ENCODE measurements around the gene COQ8A.

The COQ8A gene

GRCh38 chr1:226979517-226980121, 39.5 kb downstream of the COQ8A start:
- H3K4me3 ChIP-seq (ENCODE audit: low read depth in 1 of 2, low read length in 2 of 2): no peak overlapping the region
- ATAC-seq (ENCODE audit: insufficient read depth, low read depth): no peak
- H2AFZ ChIP-seq (ENCODE audit: low read depth, low read length): no peak overlapping the region
- H3K36me3 ChIP-seq (ENCODE audit: insufficient read depth, low read length): peaks cover 24% of the 10 kb centered on the region
- no peak overlapping the region for H3K4me2 ChIP-seq (ENCODE audit: insufficient read depth, low read length)
- no peaks in the 10 kb centered on the region for H3K4me1 ChIP-seq (ENCODE audit: insufficient read depth, low read length)
- H3K27me3 ChIP-seq (ENCODE audit: insufficient read depth, low read length, poor library complexity): no peaks in the 10 kb centered on the region
- H3K9ac ChIP-seq (ENCODE audit: low read depth, low read length): no peak overlapping the region
- H3K79me2 ChIP-seq (ENCODE audit: insufficient read depth, low read length): no peaks in the 10 kb centered on the region
- H3K9me3 ChIP-seq (ENCODE audit: insufficient read depth, low read length, severe bottlenecking): no peaks in the 10 kb centered on the region
- no peak for DNase-seq
- H4K20me1 ChIP-seq (ENCODE audit: insufficient read depth, low read length): no peaks in the 10 kb centered on the region
- no peak for TF ChIP-seq EZH2 (IDR thresholded peaks at IDR 0.05; ENCODE audit: borderline replicate concordance, low read depth, low read length, severe bottlenecking)
- TF ChIP-seq, protein P1, sequence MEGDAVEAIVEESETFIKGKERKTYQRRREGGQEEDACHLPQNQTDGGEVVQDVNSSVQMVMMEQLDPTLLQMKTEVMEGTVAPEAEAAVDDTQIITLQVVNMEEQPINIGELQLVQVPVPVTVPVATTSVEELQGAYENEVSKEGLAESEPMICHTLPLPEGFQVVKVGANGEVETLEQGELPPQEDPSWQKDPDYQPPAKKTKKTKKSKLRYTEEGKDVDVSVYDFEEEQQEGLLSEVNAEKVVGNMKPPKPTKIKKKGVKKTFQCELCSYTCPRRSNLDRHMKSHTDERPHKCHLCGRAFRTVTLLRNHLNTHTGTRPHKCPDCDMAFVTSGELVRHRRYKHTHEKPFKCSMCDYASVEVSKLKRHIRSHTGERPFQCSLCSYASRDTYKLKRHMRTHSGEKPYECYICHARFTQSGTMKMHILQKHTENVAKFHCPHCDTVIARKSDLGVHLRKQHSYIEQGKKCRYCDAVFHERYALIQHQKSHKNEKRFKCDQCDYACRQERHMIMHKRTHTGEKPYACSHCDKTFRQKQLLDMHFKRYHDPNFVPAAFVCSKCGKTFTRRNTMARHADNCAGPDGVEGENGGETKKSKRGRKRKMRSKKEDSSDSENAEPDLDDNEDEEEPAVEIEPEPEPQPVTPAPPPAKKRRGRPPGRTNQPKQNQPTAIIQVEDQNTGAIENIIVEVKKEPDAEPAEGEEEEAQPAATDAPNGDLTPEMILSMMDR (IDR thresholded peaks at IDR 0.05; ENCODE audit: borderline replicate concordance, extremely low read depth, low read length, poor library complexity, severe bottlenecking): no peak
- H3K27ac ChIP-seq (ENCODE audit: low read length): no peak overlapping the region

DNA sequence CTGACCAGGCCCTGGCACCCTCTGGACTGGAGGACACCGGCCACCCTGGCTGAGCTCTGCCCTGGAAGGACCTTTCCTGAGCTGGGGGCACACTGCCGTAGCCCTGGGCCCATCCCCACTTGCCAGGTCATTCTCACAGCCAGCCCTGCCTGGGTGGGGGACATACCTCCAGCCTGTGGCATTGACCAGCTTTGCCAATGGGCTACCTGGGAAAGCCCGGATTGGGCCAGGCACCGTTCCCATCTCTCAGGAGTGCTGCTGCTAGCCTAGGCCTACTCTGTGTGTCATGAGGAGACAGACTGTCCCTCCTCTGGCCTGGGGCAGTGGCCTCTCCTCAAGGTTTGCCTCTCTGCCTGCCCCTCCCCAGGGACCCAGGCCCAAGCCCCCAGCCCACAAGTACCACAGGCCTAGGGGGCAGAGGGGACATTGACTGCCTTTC, 40.0 kb downstream of the COQ8A start:
- H3K4me1 ChIP-seq (ENCODE audit: insufficient read depth, low read length): no peaks in the 10 kb centered on the region
- H3K9ac ChIP-seq (ENCODE audit: low read depth, low read length): no peak overlapping the region
- peaks cover 26% of the 10 kb centered on the region for H3K36me3 ChIP-seq (ENCODE audit: insufficient read depth, low read length)
- H3K4me3 ChIP-seq (ENCODE audit: low read depth in 1 of 2, low read length in 2 of 2): no peak overlapping the region
- TF ChIP-seq EZH2 (IDR thresholded peaks at IDR 0.05; ENCODE audit: borderline replicate concordance, low read depth, low read length, severe bottlenecking): no peak
- TF ChIP-seq, protein P1 (IDR thresholded peaks at IDR 0.05; ENCODE audit: borderline replicate concordance, extremely low read depth, low read length, poor library complexity, severe bottlenecking): no peak
- no peaks in the 10 kb centered on the region for H3K79me2 ChIP-seq (ENCODE audit: insufficient read depth, low read length)
- DNase-seq (no peak), ATAC-seq (ENCODE audit: insufficient read depth, low read depth) (no peak)
- no peak overlapping the region for H2AFZ ChIP-seq (ENCODE audit: low read depth, low read length)
- no peaks in the 10 kb centered on the region for H3K27me3 ChIP-seq (ENCODE audit: insufficient read depth, low read length, poor library complexity)
- no peak overlapping the region for H3K4me2 ChIP-seq (ENCODE audit: insufficient read depth, low read length)
- no peaks in the 10 kb centered on the region for H4K20me1 ChIP-seq (ENCODE audit: insufficient read depth, low read length)
- H3K27ac ChIP-seq (ENCODE audit: low read length): no peak overlapping the region
- H3K9me3 ChIP-seq (ENCODE audit: insufficient read depth, low read length, severe bottlenecking): no peaks in the 10 kb centered on the region

GRCh38 chr1:226980565-226981385, 40.7 kb downstream of the COQ8A start:
- Histone ChIP-seq H3K4me3 (ENCODE audit: low read depth in 1 of 2, low read length in 2 of 2) (no peak overlapping the region), H3K9me3 (ENCODE audit: insufficient read depth, low read length, severe bottlenecking) (no peaks in the 10 kb centered on the region), H4K20me1 (ENCODE audit: insufficient read depth, low read length) (no peaks in the 10 kb centered on the region), H3K27me3 (ENCODE audit: insufficient read depth, low read length, poor library complexity) (no peaks in the 10 kb centered on the region), H3K27ac (ENCODE audit: low read length) (no peak overlapping the region), H3K36me3 (ENCODE audit: insufficient read depth, low read length) (peaks cover 31% of the 10 kb centered on the region), H3K4me2 (ENCODE audit: insufficient read depth, low read length) (no peak overlapping the region), H2AFZ (ENCODE audit: low read depth, low read length) (no peak overlapping the region), H3K79me2 (ENCODE audit: insufficient read depth, low read length) (no peaks in the 10 kb centered on the region), H3K4me1 (ENCODE audit: insufficient read depth, low read length) (no peaks in the 10 kb centered on the region), H3K9ac (ENCODE audit: low read depth, low read length) (no peak overlapping the region)
- TF ChIP-seq, protein P1 (IDR thresholded peaks at IDR 0.05; ENCODE audit: borderline replicate concordance, extremely low read depth, low read length, poor library complexity, severe bottlenecking): no peak
- no peak for TF ChIP-seq EZH2 (IDR thresholded peaks at IDR 0.05; ENCODE audit: borderline replicate concordance, low read depth, low read length, severe bottlenecking)
- DNase-seq (no peak), ATAC-seq (ENCODE audit: insufficient read depth, low read depth) (no peak)

Measured in DND-41 (cell line).